ENCODE data around the gene NHS.

- TF ChIP-seq REST (IDR thresholded peaks at IDR 0.05; ENCODE audit: insufficient replicate concordance, low read depth) (no peak), CTCF (IDR thresholded peaks at IDR 0.05; ENCODE audit: insufficient read depth, low read length) (no peak)
Measured at GRCh38 chrX:17374619-17375366, at the start of gene NHS.
